RWPE2 (cell line): ENCODE measurements around the gene ASCC2.

ENCODE experiments used
- ATAC-seq: fragments of 200-7000 bp; cut with Tn5 transposase; 3 replicates; pipeline ENCODE4 v1.9.1; 2021; ENCODE audit warnings: low read depth
- DNase-seq: peaks from one replicate; pipeline ENCODE4 v3.0.0-alpha.2; 2020; ENCODE audit warnings: low spot score
- H3K27ac ChIP-seq: fragments of 450-650 bp; 2 replicates; pipeline ENCODE4 v1.5.1; 2017; ENCODE audit warnings: mild to moderate bottlenecking; ENCODE audit not compliant: poor library complexity, severe bottlenecking
- H3K27me3 ChIP-seq: fragments of 250-450 bp; sonication (Bioruptor Pico); 2 replicates; pipeline ENCODE4 v1.5.1; 2021; ENCODE audit warnings: mild to moderate bottlenecking, moderate library complexity; ENCODE audit not compliant: insufficient read depth, poor library complexity, severe bottlenecking
- H3K36me3 ChIP-seq: fragments of 250-450 bp; sonication (Bioruptor Pico); 2 replicates; pipeline ENCODE4 v1.5.1; 2020; ENCODE audit warnings: low read depth, mild to moderate bottlenecking, moderate library complexity
- H3K4me1 ChIP-seq: fragments of 250-450 bp; sonication (Bioruptor Pico); 2 replicates; pipeline ENCODE4 v1.5.1; 2021; ENCODE audit warnings: mild to moderate bottlenecking, moderate library complexity; ENCODE audit not compliant: insufficient read depth, poor library complexity, severe bottlenecking
- H3K4me3 ChIP-seq: fragments of 250-450 bp; sonication (Bioruptor Pico); 2 replicates; pipeline ENCODE4 v1.5.1; 2021; ENCODE audit warnings: mild to moderate bottlenecking, moderate library complexity; ENCODE audit not compliant: severe bottlenecking
- H3K9me3 ChIP-seq: fragments of 250-450 bp; sonication (Bioruptor Pico); 2 replicates; pipeline ENCODE4 v1.5.1; 2021; ENCODE audit warnings: mild to moderate bottlenecking, moderate library complexity; ENCODE audit not compliant: severe bottlenecking
- TF ChIP-seq, protein P1 (sequence below): fragments of 450-650 bp; IDR thresholded peaks from one replicate; pipeline ENCODE4 v1.5.1; 2017; ENCODE audit warnings: mild to moderate bottlenecking, moderate library complexity; ENCODE audit not compliant: poor library complexity, severe bottlenecking

Gene ASCC2

DNA sequence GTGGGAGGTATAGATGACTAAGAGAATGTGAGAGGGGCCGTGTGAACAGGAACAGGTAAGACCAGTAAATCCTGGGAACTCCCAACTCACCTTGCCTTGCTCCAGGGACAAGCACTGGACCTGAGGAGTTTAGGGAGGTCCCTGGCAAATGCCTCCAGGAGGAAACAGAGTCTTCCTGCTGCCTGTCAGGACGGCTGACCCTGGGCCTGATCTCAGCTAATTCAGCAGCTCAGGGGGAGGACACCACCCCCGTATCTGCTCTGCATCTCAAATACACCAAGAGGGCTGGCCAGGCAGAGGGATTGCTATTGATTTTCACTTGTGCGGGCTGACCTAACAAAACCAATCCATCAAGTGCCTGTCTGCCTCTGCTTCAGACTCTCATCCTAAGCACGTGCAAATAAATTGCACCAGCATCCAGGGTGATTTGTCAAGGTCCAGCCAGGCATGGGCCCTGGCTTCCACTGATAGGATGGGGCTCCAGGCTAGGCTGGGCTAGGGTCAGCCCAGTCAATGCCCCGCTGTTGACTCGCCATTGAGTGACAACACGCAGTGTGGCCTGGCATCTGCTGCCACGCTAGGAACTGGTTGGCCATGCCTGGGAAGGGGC lies 50.6 kb downstream of the ASCC2 start:
- no peak overlapping the region for H3K27ac ChIP-seq
- H3K4me3 ChIP-seq, result no peak overlapping the region
- H3K27me3 ChIP-seq, result no peaks in the 10 kb centered on the region
- H3K36me3 ChIP-seq, result peaks cover 21% of the 10 kb centered on the region
- TF ChIP-seq, protein P1, sequence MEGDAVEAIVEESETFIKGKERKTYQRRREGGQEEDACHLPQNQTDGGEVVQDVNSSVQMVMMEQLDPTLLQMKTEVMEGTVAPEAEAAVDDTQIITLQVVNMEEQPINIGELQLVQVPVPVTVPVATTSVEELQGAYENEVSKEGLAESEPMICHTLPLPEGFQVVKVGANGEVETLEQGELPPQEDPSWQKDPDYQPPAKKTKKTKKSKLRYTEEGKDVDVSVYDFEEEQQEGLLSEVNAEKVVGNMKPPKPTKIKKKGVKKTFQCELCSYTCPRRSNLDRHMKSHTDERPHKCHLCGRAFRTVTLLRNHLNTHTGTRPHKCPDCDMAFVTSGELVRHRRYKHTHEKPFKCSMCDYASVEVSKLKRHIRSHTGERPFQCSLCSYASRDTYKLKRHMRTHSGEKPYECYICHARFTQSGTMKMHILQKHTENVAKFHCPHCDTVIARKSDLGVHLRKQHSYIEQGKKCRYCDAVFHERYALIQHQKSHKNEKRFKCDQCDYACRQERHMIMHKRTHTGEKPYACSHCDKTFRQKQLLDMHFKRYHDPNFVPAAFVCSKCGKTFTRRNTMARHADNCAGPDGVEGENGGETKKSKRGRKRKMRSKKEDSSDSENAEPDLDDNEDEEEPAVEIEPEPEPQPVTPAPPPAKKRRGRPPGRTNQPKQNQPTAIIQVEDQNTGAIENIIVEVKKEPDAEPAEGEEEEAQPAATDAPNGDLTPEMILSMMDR, result no peak
- ATAC-seq (peak; percentile 53; the same call in 2 of the 3 replicates), DNase-seq (no peak)
- no peaks in the 10 kb centered on the region for H3K4me1 ChIP-seq
- H3K9me3 ChIP-seq, result no peaks in the 10 kb centered on the region

DNA sequence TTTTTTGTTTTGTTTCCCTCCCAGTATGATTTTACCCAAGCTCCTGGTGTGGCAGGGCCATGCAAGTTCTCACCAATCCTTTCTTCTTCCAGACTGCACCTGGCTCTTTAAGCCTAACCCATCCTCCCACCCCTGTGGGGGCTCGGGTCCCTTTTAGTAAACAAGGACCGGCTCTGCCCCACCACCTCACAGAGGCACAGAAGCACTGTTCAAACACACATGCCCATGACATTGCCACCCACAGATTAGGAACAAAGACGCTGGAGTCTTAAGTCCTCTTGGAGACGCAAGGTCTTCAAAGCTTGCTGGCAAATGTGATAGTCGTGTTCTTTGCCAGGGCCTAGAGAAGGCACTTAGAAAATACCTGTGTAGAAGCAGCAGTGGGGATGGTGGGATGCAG lies 52.0 kb downstream of the ASCC2 start:
- no peak overlapping the region for H3K4me3 ChIP-seq
- ATAC-seq, result no peak
- no peaks in the 10 kb centered on the region for H3K9me3 ChIP-seq
- no peak for DNase-seq
- H3K27ac ChIP-seq, result no peak overlapping the region
- H3K27me3 ChIP-seq, result no peaks in the 10 kb centered on the region
- peaks cover 14% of the 10 kb centered on the region for H3K36me3 ChIP-seq
- TF ChIP-seq, protein P1, result no peak
- H3K4me1 ChIP-seq, result peaks cover 13% of the 10 kb centered on the region

DNA sequence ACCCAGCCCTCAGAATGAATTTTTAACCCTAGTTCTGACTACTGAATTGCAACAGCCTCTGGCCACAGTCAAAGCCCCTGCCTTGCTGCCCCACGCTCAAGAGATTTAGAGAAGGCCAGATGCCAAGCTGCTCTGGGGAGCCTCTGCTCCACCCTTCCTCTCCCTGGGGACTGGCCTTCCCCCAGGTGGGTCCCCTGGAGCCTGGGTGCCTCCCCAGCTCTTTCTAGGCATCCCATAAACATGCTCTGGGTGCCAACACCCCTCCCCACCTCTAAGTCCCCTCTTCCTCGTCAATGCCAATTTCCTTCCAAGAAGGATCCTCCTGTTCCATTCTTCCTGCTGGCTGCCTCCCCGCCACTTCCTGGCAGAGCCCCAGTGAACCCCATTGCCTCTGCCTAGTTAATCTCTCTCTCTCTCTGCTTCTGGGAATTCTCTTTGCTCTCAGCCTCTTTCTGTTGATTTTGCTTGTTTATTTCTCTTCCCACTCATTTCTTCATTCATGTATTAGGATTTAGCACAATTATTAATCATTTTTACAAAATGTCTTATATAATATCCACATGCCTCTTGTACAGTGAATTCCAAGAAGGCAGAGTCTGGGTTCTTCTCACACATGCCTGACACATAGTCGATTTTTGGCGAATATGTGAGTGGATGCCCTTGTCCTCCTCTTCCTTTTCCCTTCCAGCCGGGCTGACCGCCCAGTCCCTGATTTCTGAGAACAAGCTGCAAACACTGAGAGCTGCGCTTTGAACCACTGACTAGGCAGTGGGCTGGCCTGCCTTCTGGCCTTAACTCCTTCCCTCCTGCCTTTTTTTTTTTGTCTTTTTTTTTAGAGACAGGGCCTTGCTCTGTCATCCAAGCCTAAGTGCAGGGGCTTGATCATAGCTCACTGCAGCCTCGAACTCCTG lies 53.4 kb downstream of the ASCC2 start:
- TF ChIP-seq, protein P1, result no peak
- Histone ChIP-seq H3K27ac (no peak overlapping the region), H3K27me3 (no peaks in the 10 kb centered on the region), H3K36me3 (peaks cover 7% of the 10 kb centered on the region), H3K4me1 (peaks cover 21% of the 10 kb centered on the region), H3K4me3 (no peak overlapping the region), H3K9me3 (no peaks in the 10 kb centered on the region)
- DNase-seq, result no peak
- no peak for ATAC-seq

DNA sequence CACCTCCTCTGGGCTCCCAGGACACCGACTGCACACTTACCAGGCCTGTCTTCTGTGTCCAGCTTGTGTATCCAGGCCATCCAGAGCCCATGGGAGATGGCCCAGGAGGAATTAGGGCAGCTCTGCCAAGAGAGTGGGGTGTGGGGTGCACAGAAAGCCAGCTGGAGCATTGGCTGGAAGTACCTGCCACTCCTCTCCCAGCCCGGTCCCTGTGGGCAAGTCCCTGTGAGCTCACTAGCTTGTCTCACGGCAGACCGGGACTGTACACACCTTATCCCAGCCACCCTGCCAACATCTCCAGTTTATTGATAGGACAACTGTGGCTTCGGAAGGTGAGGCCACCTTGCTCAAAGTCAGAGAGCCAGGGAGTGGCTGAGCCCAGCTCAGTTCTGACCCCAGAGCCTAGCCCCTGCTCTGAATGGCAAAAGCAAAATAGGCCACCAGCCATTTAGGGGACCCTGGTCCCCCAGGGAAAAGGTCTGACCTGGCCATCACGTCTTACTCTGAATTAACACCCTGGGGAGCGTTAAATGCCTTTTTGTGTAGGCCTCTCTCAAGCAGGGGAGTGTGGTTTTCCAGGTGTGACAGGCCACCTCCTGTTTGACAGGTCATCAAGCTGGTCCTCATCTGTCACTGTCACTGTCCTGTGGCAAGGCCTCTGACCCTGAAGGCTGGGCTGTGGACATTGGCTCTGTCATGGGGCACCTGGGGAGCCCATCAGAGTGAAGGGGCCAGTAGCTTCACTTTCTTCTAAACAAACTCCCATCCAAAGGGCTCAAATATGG lies 55.8 kb downstream of the ASCC2 start:
- Histone ChIP-seq H3K4me1 (peaks cover 34% of the 10 kb centered on the region), H3K9me3 (no peaks in the 10 kb centered on the region), H3K27me3 (no peaks in the 10 kb centered on the region), H3K27ac (peak overlapping the region; percentile 89), H3K4me3 (no peak overlapping the region), H3K36me3 (no peaks in the 10 kb centered on the region)
- DNase-seq (no peak), ATAC-seq (peak; percentile 33; the same call in 1 of the 3 replicates)
- TF ChIP-seq, protein P1, result no peak
